Measurements from ENCODE around the gene MACROD2. TPM values are rescaled to one million over a fixed set of nuclear protein-coding genes. Genes with fewer than 3 reads are reported as not detected.

MACROD2 gene
- total RNA-seq, 1 donor from 2014 or later = 0.23 TPM

GRCh38 chr20:15902493-15902892 lies 1907.2 kb downstream of the MACROD2 start:
- DNase-seq (ENCODE audit: low read depth) = no peak
- H3K4me3 ChIP-seq (ENCODE audit: low read depth, low read length) = no peak overlapping the region
- TF ChIP-seq, protein P1, sequence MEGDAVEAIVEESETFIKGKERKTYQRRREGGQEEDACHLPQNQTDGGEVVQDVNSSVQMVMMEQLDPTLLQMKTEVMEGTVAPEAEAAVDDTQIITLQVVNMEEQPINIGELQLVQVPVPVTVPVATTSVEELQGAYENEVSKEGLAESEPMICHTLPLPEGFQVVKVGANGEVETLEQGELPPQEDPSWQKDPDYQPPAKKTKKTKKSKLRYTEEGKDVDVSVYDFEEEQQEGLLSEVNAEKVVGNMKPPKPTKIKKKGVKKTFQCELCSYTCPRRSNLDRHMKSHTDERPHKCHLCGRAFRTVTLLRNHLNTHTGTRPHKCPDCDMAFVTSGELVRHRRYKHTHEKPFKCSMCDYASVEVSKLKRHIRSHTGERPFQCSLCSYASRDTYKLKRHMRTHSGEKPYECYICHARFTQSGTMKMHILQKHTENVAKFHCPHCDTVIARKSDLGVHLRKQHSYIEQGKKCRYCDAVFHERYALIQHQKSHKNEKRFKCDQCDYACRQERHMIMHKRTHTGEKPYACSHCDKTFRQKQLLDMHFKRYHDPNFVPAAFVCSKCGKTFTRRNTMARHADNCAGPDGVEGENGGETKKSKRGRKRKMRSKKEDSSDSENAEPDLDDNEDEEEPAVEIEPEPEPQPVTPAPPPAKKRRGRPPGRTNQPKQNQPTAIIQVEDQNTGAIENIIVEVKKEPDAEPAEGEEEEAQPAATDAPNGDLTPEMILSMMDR (conservative IDR thresholded peaks at IDR 0.05; ENCODE audit: low read depth, low read length) = peak; percentile 54

- DNase-seq (ENCODE audit: low read depth) = no peak
- no peak overlapping the region for H3K4me3 ChIP-seq (ENCODE audit: low read depth, low read length)
- TF ChIP-seq, protein P1 (conservative IDR thresholded peaks at IDR 0.05; ENCODE audit: low read depth, low read length) = no peak
These were observed 1910.3 kb downstream of the MACROD2 start for GRCh38 chr20:15905661-15906060.

- TF ChIP-seq, protein P1 (conservative IDR thresholded peaks at IDR 0.05; ENCODE audit: low read depth, low read length) = no peak
- DNase-seq (ENCODE audit: low read depth) = no peak
- H3K4me3 ChIP-seq (ENCODE audit: low read depth, low read length) = no peak overlapping the region
These were observed 1914.7 kb downstream of the MACROD2 start for GRCh38 chr20:15909995-15910394.

DNA sequence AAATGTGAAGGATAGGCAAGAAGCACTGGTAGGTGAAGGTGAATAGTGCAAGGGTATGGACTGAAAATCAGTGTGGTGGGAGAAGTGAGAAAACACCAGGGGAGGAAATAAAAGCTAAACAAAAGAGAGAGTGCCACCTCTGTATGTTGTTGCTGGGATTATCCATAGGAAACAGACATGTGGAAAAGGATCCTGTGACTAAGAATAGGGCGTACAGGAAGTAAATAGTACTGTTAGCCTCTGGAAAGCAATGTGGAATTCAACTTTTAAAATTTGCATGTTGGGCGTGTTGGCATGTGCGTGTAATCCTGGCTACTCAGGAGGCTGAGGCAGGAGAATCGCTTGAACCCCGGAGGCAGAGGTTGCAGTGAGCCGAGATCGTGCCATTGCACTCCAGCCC lies 1916.3 kb downstream of the MACROD2 start:
- no peak for DNase-seq (ENCODE audit: low read depth)
- H3K4me3 ChIP-seq (ENCODE audit: low read depth, low read length) = no peak overlapping the region
- TF ChIP-seq, protein P1 (conservative IDR thresholded peaks at IDR 0.05; ENCODE audit: low read depth, low read length) = no peak

DNA sequence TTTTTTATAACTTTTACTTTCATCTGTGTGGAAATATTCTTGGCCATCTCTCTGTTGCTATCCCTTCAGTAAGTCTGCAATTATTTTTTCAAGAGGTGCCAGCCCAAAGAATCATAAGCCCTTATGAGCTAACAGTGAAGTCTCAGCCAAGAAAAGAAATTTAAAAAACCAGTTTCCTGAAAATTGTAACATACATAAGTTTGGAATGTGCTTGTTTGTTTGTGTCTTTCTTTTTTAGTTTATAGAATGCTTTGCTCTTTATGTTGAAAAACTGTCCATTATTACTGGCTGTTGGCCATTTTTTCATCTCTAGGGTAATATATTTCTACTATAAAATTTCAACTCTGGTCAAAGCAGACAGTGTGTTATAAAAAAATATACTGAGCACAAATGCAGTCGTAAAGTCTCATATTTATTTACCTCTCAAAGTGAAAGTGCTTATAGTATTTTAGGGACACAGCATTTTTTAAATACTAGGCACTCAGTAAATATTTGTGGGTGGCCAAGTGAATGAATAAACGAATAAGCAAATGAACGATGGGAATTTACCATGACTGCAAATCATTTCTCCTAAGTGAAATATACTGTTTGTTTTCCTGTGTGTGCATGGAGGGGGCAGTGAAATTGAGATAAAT lies 1918.2 kb downstream of the MACROD2 start:
- no peak for DNase-seq (ENCODE audit: low read depth)
- TF ChIP-seq, protein P1 (conservative IDR thresholded peaks at IDR 0.05; ENCODE audit: low read depth, low read length) = no peak
- H3K4me3 ChIP-seq (ENCODE audit: low read depth, low read length) = no peak overlapping the region

- DNase-seq (ENCODE audit: low read depth) = no peak
- H3K4me3 ChIP-seq (ENCODE audit: low read depth, low read length) = no peak overlapping the region
- TF ChIP-seq, protein P1 (conservative IDR thresholded peaks at IDR 0.05; ENCODE audit: low read depth, low read length) = no peak
These were observed 1921.3 kb downstream of the MACROD2 start for GRCh38 chr20:15916623-15917022.

GRCh38 chr20:15917283-15917682 lies 1922.0 kb downstream of the MACROD2 start:
- DNase-seq (ENCODE audit: low read depth) = no peak
- TF ChIP-seq, protein P1 (conservative IDR thresholded peaks at IDR 0.05; ENCODE audit: low read depth, low read length) = no peak
- no peak overlapping the region for H3K4me3 ChIP-seq (ENCODE audit: low read depth, low read length)

Measured in epithelial cell of proximal tubule (primary cell).